ENCODE results near the gene FHAD1.

The FHAD1 gene

DNA sequence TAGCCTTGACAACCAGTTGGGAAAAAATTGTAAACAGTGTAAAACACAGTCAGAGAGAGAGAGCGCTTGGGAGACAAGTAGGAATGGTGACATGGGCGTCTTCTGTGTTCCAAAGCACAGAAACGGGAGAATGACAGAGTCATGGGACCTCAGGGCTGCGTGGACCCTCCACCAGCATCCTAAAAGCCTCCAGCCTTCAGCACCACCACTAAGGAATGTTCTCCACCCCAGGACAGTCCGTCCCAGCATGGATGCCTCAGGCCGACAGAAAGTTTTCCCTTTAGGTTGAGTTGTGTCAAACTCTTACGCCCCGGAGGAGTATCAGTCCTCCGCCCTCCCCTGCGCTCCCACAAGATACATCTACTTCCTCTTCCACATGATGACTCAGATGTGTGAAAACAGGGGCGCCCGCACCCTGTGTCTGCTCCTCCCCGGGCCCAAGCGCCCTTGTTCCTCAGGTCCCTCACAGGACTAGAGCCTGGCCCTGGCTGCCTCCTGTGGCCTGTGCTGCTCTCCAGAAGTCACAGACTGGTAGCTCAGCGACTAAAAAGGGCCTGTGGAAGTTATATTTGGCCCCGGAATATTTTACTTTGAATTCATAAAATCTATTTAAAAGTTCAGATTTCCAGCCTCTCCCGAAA is 98.8 kb downstream of the FHAD1 start:
- DNase-seq (ENCODE audit: low spot score) = peak; percentile 33

- no peak for DNase-seq (ENCODE audit: low spot score)
Measured at GRCh38 chr1:15346346-15347030, 99.5 kb downstream of the FHAD1 start.

- DNase-seq (ENCODE audit: low spot score) = no peak
Measured at GRCh38 chr1:15347182-15347581, 100.2 kb downstream of the FHAD1 start.

- DNase-seq (ENCODE audit: low spot score) = no peak
Measured at GRCh38 chr1:15348648-15349047, 101.6 kb downstream of the FHAD1 start.

GRCh38 chr1:15349133-15349532 is 102.1 kb downstream of the FHAD1 start:
- DNase-seq (ENCODE audit: low spot score) = no peak

- no peak for DNase-seq (ENCODE audit: low spot score)
Measured at GRCh38 chr1:15350151-15350550, 103.1 kb downstream of the FHAD1 start.

- no peak for DNase-seq (ENCODE audit: low spot score)
Measured at GRCh38 chr1:15350551-15351200, 103.7 kb downstream of the FHAD1 start.

DNA sequence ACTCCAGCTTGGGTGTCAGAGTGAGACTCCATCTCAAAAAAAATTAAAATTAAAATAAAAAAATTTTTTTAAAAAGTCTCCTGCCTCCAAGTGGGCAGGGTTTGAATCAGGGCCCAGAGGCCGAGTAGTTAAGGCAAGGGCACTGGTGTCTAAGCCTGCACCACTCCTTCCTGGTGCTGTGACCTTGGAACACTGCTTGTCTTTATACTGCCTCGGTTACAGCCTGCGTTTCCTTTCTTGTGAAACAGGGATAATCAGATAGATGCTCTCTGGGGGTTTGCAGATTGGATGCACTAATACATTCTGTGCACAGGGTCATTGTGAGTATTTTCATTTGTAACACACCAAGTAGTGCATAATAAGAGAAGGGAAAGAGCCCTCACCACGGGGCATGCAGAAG is 104.3 kb downstream of the FHAD1 start:
- DNase-seq (ENCODE audit: low spot score) = no peak

DNA sequence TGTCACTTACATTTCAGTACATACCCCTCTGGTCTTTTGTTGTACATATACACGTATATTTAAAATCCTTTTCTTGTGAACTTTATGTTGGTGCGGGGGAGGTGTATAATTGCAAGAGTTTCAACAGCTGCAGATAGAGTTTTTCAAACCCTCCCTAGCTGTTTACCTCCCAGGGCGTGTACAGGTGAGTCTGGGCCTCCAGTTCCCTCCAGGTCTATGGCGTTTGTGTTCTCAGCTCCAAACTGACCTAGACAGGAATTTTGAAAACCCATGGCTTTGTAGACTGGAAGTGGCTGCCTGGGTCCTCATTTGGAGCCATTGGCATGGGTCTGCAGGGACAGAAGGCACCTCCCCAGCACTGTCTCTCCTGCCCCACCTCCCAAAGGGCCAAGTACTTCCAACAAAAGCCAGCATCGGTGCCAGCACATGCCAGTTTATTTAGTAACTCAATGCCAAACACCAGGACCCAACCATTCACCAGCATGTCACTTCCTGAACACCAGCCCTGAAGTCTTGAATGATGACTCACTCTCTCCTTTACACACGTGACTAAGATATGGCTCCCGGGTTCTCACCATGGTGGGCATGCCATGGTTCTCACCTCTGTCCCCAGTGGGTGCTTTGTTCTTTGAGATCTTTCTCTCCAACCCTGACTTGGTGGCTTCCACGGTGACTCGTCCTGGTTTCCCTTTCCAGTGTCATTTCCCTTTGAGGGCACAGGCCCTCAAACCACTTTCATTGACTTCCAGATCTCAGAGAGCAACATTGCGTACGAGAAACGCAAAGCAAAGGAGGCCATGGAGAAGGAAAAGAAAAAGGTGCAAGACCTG is 105.3 kb downstream of the FHAD1 start:
- no peak for DNase-seq (ENCODE audit: low spot score)

GRCh38 chr1:15353839-15354579 is 107.0 kb downstream of the FHAD1 start:
- DNase-seq (ENCODE audit: low spot score) = no peak

DNA sequence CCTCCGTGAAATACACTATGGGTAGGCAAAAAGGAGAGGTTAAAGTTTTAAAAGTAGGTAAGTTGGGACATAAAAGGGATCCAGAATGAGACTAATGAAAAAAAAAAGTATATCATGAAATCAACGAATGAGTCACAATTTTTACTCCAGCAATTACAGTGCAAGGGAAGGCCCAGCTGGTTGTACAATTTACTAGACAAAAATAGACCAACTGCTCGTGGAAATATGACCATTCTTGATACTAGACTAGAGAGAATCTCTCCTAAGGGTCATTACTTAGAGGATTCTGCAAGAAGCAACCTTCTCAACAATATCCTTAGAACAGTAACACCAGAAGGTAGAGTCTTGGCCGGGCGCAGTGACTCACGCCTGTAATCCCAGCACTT is 107.5 kb downstream of the FHAD1 start:
- no peak for DNase-seq (ENCODE audit: low spot score)

GRCh38 chr1:15355968-15356625 is 109.1 kb downstream of the FHAD1 start:
- DNase-seq (ENCODE audit: low spot score) = no peak

DNA sequence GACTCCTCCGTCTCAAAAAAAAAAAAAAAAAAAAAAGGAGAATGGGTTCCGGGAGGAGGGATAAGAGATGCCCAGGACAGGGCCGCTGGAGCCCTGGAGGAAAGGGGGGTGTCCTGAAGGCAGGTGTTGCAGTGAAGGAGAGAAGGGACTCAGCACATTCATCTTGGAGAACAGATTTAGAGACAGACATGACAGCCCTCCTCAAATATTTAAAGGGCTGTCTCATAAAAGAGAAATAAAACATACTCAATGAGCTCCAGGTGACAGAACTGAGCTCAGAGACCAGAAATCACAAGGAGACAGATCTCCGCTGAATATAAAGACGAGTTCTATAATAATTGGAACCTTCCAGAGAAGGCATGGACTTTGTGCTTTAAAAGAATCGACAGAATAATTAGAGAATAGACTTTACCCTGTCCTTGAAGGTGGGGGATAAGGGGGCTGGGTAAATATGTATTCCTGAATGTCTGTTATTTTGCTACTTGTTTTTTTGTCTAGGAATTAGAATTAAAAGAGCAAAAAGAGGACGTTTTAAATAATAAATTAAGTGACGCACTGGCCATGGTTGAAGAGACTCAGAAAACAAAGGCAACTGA is 110.7 kb downstream of the FHAD1 start:
- DNase-seq (ENCODE audit: low spot score) = no peak

DNA sequence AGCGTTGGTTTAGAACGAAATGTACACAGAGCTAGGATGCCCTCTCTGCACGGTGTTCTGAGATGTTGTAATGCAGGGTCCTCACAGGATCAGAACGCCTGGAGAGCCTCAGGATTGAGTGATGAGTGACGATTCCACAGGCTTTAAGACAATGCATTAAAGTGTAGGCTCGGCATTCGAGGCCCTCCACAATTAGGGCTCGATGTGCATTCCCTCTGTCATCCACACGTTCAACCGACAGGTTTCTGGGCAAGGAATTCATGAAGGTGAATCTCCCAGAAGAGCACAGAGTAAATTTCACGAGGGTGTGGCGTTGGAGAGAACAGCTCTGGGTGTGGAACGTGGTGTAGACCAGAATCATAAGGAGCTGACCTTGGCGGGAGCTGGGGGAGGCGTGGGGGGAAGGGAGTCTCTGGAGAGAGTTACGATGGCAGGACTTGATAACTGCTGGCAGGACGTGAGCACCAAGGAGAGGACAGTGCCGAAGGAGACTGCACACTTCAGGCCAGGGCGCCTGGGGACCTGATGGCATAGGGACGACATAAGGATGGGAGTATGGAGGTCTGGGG is 111.6 kb downstream of the FHAD1 start:
- no peak for DNase-seq (ENCODE audit: low spot score)

DNA sequence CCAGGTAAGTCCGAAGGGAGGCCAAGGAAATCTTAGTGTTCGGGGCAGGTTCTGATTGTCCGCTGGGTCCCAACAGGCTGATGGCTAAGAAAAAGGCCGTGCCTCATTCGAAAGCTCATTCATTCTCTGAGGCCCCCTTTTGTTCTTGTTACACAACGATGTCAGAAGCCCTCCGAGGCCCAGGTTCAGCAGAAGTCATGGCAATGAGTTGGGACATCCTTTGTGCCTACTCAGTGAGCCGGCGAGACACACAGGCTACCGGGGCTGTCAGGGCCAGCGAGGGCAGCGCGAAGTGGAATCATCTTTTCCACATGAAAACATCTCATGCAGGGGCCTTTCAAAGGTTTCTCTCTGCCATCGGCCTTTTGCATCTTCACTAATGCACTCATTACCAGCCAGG is 113.7 kb downstream of the FHAD1 start:
- DNase-seq (ENCODE audit: low spot score) = no peak

DNA sequence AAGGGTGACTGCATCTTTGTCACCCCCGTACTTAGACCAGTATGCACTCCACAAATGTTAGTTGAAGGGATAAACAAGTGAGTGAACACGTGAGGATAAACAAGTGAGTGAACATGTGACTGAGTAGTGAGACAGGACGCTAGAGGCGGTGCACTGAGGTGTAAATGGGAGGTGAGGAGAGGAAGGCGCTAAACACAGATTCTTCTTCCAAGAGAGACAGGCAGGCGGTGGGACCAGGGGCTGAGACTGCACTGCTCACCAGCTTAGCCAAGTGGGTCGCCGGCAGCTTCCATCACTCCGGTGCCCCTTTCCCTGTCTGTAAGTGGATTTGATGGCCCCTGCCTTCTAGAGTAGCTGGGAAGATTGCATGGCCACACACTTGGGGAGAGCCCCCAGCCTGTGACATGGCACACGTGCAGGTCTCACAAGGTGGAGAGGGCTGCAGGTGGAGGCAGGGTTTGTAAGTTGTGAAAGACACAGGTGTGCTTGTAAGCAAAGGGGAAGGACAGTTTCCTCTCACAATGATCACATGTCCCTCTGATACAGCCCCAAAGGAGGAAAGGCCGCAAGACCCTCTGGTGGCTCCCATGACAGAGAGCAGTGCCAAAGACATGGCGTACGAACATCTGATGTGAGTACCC is 115.2 kb downstream of the FHAD1 start:
- no peak for DNase-seq (ENCODE audit: low spot score)

DNA sequence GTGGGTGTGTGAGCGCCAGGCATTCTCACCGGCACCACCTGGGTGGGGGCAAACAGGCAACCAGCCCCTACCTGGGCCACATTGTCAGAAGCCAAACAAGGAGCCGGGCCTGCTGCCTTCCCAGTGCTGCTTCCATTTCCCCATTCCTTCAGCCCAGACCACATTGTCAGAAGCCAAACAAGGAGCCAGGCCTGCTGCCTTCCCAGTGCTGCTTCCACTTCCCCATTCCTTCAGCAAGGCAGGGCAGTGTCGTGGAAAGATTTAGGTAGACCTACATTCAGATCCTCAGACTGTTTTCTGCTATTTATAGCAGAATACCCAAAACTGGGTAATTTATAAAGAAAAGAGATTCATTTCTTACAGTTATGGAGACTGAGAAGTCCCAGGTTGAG is 115.7 kb downstream of the FHAD1 start:
- no peak for DNase-seq (ENCODE audit: low spot score)

DNA sequence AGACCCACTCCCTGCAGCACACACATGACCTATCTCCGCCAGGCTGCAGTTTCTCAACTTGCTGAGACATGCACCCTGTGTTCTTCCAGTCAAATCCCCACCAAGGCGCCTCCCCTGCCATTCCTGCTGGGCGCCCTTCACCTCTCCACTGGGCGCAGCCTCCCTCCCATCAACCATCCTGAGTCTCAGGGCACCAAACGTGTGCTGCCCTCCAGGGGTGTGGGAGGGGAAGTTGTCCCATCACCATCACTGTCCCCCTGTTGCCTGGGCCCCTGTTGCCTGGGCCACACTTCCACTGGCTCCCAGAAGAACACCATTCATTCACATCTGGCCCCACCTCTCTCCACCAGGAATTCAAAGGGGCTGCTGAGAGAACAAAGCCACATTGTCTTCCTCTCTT is 117.7 kb downstream of the FHAD1 start:
- no peak for DNase-seq (ENCODE audit: low spot score)

DNA sequence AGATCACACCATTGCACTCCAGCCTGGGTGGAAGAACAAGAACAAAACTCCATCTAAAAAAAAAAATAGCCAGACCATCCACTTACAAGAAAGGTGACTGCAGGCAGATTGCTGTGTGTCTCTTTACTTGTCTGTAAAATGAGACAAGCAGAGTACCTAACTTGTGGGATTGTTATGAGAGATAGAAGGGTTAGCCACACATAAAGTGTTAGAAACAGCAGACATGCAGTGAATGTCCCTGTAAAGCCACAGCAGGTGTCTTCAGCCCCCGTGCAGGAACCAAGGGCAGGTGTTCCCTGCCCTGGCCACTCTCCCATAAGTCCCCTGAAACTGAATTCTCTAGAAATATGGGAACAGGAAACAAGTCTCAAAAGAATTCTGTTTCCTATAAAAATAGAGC is 121.9 kb downstream of the FHAD1 start:
- DNase-seq (ENCODE audit: low spot score) = no peak

GRCh38 chr1:15370268-15370667 is 123.2 kb downstream of the FHAD1 start:
- no peak for DNase-seq (ENCODE audit: low spot score)
